ENCODE results near the gene ZNF148.

ZNF148 gene

GRCh38 chr3:125324341-125324740 is 50.8 kb downstream of the ZNF148 start:
- no peak for DNase-seq

GRCh38 chr3:125322917-125323316 is 52.2 kb downstream of the ZNF148 start:
- DNase-seq, result no peak

- no peak for DNase-seq
Observed at GRCh38 chr3:125322166-125322565, 53.0 kb downstream of the ZNF148 start.

- no peak for DNase-seq
Observed at GRCh38 chr3:125319765-125320164, 55.4 kb downstream of the ZNF148 start.

- DNase-seq, result no peak
Observed at GRCh38 chr3:125318871-125319270, 56.3 kb downstream of the ZNF148 start.

GRCh38 chr3:125318167-125318865 is 56.8 kb downstream of the ZNF148 start:
- no peak for DNase-seq

GRCh38 chr3:125317761-125318160 is 57.4 kb downstream of the ZNF148 start:
- no peak for DNase-seq

GRCh38 chr3:125316949-125317348 is 58.2 kb downstream of the ZNF148 start:
- no peak for DNase-seq

- no peak for DNase-seq
Observed at GRCh38 chr3:125316246-125316645, 58.9 kb downstream of the ZNF148 start.

- DNase-seq, result no peak
Observed at GRCh38 chr3:125313060-125313635, 62.0 kb downstream of the ZNF148 start.

- DNase-seq, result no peak
Observed at GRCh38 chr3:125310623-125311081, 64.5 kb downstream of the ZNF148 start.

- DNase-seq, result no peak
Observed at GRCh38 chr3:125309476-125309875, 65.6 kb downstream of the ZNF148 start.

GRCh38 chr3:125306620-125307019 is 68.5 kb downstream of the ZNF148 start:
- DNase-seq, result no peak

GRCh38 chr3:125302932-125303331 is 72.2 kb downstream of the ZNF148 start:
- DNase-seq, result no peak

- DNase-seq, result no peak
Observed at GRCh38 chr3:125300416-125300815, 74.7 kb downstream of the ZNF148 start.

- no peak for DNase-seq
Observed at GRCh38 chr3:125294411-125294810, 80.7 kb downstream of the ZNF148 start.

GRCh38 chr3:125292015-125292414 is 83.1 kb downstream of the ZNF148 start:
- DNase-seq, result no peak

- no peak for DNase-seq
Observed at GRCh38 chr3:125289429-125289981, 85.6 kb downstream of the ZNF148 start.

GRCh38 chr3:125287248-125287647 is 87.9 kb downstream of the ZNF148 start:
- no peak for DNase-seq

- DNase-seq, result no peak
Observed at GRCh38 chr3:125281381-125281780, 93.7 kb downstream of the ZNF148 start.

GRCh38 chr3:125280668-125281361 is 94.3 kb downstream of the ZNF148 start:
- no peak for DNase-seq

GRCh38 chr3:125278155-125278554 is 97.0 kb downstream of the ZNF148 start:
- no peak for DNase-seq

- no peak for DNase-seq
Observed at GRCh38 chr3:125271127-125271526, 104.0 kb downstream of the ZNF148 start.

GRCh38 chr3:125267460-125267859 is 107.7 kb downstream of the ZNF148 start:
- no peak for DNase-seq

All from NCI-H1436 treated with DMSO at 0.1 percent for 48 hours (cell line).